HEK293 (cell line): ENCODE results near the gene GBX1.

Experiments
- CTCF ChIA-PET: fragments of 350-600 bp; formaldehyde crosslinking; extraction: SDS; loops from one replicate; lab custom pipeline; 2021; ENCODE audit warnings: antibody characterized with exemption; lab: Yijun Ruan, JAX
- POLR2A ChIA-PET: fragments of 300-600 bp; formaldehyde crosslinking; extraction: SDS; loops from one replicate; lab custom pipeline; 2020; ENCODE audit warnings: antibody characterized with exemption, inconsistent platforms; lab: Yijun Ruan, JAX
- H3K27ac ChIP-seq: fragments of 200-500 bp; sonication (Bioruptor generic); 2 replicates; pipeline ENCODE4 v1.5.1; 2014; ENCODE audit warnings: low read depth, low read length, control low read depth, inconsistent platforms; ENCODE audit errors: extremely low read depth
- H3K36me3 ChIP-seq, 2 experiments: fragments of 200-500 bp in 1 of 2; sonication (Bioruptor generic) in 1 of 2; 1 replicate in 1 of 2; 2 replicates in 1 of 2; pipeline ENCODE4 v1.5.1; 2014 to 2017; ENCODE audit warnings: inconsistent platforms in 2 of 2, low read length in 2 of 2; ENCODE audit not compliant: control insufficient read depth in 2 of 2, insufficient read depth in 1 of 2
- H3K4me1 ChIP-seq: fragments of 200-500 bp; sonication (Bioruptor generic); 2 replicates; pipeline ENCODE4 v1.5.1; 2014; ENCODE audit warnings: mild to moderate bottlenecking, low read length, inconsistent platforms; ENCODE audit not compliant: control insufficient read depth, insufficient read depth
- H3K4me3 ChIP-seq: 2 replicates; pipeline ENCODE4 v1.5.1; 2011; ENCODE audit warnings: low read depth, mild to moderate bottlenecking, control low read depth, low read length, moderate library complexity
- H3K9me3 ChIP-seq: fragments of 200-500 bp; sonication (Bioruptor generic); 2 replicates; pipeline ENCODE4 v1.5.1; 2014; ENCODE audit warnings: low read depth, low read length, inconsistent platforms; ENCODE audit not compliant: control insufficient read depth, insufficient read depth
- GLIS2 ChIP-seq: fragments of 450-650 bp; formaldehyde crosslinking; IDR thresholded peaks from 2 replicates; pipeline ENCODE4 v1.5.1; 2016; ENCODE audit warnings: missing biosample characterization, missing genetic modification characterization
- KLF9 ChIP-seq: fragments of 450-650 bp; formaldehyde crosslinking; IDR thresholded peaks from 2 replicates; pipeline ENCODE4 v1.5.1; 2016; ENCODE audit warnings: missing biosample characterization, missing genetic modification characterization, low read depth
- ZFP37 ChIP-seq: fragments of 450-650 bp; formaldehyde crosslinking; IDR thresholded peaks from 2 replicates; pipeline ENCODE4 v1.5.1; 2016; ENCODE audit warnings: missing biosample characterization, missing genetic modification characterization
- ZNF138 ChIP-seq: fragments of 450-650 bp; formaldehyde crosslinking; IDR thresholded peaks from 2 replicates; pipeline ENCODE4 v1.5.1; 2016; ENCODE audit warnings: missing biosample characterization, missing genetic modification characterization, borderline replicate concordance
- ZNF155 ChIP-seq: fragments of 450-650 bp; formaldehyde crosslinking; IDR thresholded peaks from 2 replicates; pipeline ENCODE4 v1.5.1; 2016; ENCODE audit warnings: missing biosample characterization, missing genetic modification characterization
- ZNF350 ChIP-seq: fragments of 450-650 bp; formaldehyde crosslinking; IDR thresholded peaks from 2 replicates; pipeline ENCODE4 v1.5.0; 2017; ENCODE audit warnings: missing biosample characterization, mild to moderate bottlenecking, missing genetic modification characterization
- ZNF366 ChIP-seq: fragments of 450-650 bp; formaldehyde crosslinking; conservative IDR thresholded peaks from 2 replicates; pipeline ENCODE4 v1.5.1; 2016; ENCODE audit warnings: missing biosample characterization, missing genetic modification characterization
- ZNF391 ChIP-seq: fragments of 450-650 bp; formaldehyde crosslinking; IDR thresholded peaks from 2 replicates; pipeline ENCODE4 v1.5.1; 2016; ENCODE audit warnings: low read depth, missing biosample characterization, missing genetic modification characterization, borderline replicate concordance
- ZNF843 ChIP-seq: fragments of 450-650 bp; formaldehyde crosslinking; IDR thresholded peaks from 2 replicates; pipeline ENCODE4 v1.5.1; 2016; ENCODE audit warnings: missing biosample characterization, missing genetic modification characterization
- TF ChIP-seq, protein P1 (sequence below): fragments of 450-650 bp; formaldehyde crosslinking; IDR thresholded peaks from 2 replicates; pipeline ENCODE4 v1.5.1; 2017; ENCODE audit warnings: missing biosample characterization, mild to moderate bottlenecking, missing genetic modification characterization, moderate library complexity
- TF ChIP-seq, protein P2 (sequence below): fragments of 450-650 bp; formaldehyde crosslinking; IDR thresholded peaks from 2 replicates; pipeline ENCODE4 v1.5.1; 2016; ENCODE audit warnings: missing biosample characterization, missing genetic modification characterization, borderline replicate concordance
- TF ChIP-seq, protein P3 (sequence below): fragments of 450-650 bp; formaldehyde crosslinking; IDR thresholded peaks from 2 replicates; pipeline ENCODE4 v1.5.1; 2016; ENCODE audit warnings: missing biosample characterization, missing genetic modification characterization
- TF ChIP-seq, protein P4 (sequence below): fragments of 450-650 bp; formaldehyde crosslinking; IDR thresholded peaks from 2 replicates; pipeline ENCODE4 v1.5.1; 2017; ENCODE audit warnings: missing biosample characterization, missing genetic modification characterization
- TF ChIP-seq, protein P5 (sequence below): fragments of 450-650 bp; formaldehyde crosslinking; IDR thresholded peaks from 2 replicates; pipeline ENCODE4 v1.5.0; 2017; ENCODE audit warnings: missing biosample characterization, missing genetic modification characterization, borderline replicate concordance
- TF ChIP-seq, protein P6 (sequence below): fragments of 450-650 bp; formaldehyde crosslinking; IDR thresholded peaks from 2 replicates; pipeline ENCODE4 v1.5.1; 2016; ENCODE audit warnings: missing biosample characterization, missing genetic modification characterization
- TF ChIP-seq, protein P7 (sequence below): fragments of 450-650 bp; IDR thresholded peaks from 2 replicates; pipeline ENCODE4 v1.5.1; 2018; ENCODE audit warnings: missing biosample characterization, mild to moderate bottlenecking, missing genetic modification characterization
- TF ChIP-seq, protein P8 (sequence below): fragments of 450-650 bp; IDR thresholded peaks from 2 replicates; pipeline ENCODE4 v1.5.1; 2018; ENCODE audit warnings: missing biosample characterization, missing genetic modification characterization

Gene GBX1

DNA sequence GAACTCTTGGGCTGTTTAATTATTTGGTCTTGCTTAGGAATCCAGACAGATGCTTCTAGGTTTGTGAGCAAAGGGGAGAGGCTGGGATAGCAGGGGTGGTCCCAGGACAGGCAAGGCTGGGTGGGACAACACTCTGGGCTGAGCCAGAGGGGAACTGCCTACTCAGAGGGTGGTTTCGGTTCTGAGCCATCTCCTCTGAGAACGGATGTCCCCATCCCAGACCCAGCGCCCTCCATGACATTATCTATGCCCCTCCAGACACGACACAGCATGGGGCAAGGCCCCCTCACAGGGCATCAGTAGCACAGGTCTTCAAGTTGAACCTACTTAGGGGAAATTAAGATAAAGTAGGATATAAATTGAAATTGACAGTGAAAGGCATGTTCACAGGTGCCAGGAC is 12.5 kb upstream of the GBX1 start:
- Histone ChIP-seq H3K4me3 (no peak overlapping the region), H3K36me3 (no peaks in the 10 kb centered on the region), H3K9me3 (no peaks in the 10 kb centered on the region), H3K4me1 (no peaks in the 10 kb centered on the region), H3K27ac (no peak overlapping the region)
- POLR2A ChIA-PET: no interaction called here
- TF ChIP-seq ZNF138 (tag by site-specific recombination) (no peak), KLF9 (tag by site-specific recombination) (no peak), ZNF155 (no peak), GLIS2 (tag by site-specific recombination) (no peak), ZFP37 (no peak), ZNF843 (no peak), ZNF391 (tag by site-specific recombination) (no peak), ZNF366 (no peak), ZNF350 (tag by site-specific recombination) (no peak)
- TF ChIP-seq, protein P1, sequence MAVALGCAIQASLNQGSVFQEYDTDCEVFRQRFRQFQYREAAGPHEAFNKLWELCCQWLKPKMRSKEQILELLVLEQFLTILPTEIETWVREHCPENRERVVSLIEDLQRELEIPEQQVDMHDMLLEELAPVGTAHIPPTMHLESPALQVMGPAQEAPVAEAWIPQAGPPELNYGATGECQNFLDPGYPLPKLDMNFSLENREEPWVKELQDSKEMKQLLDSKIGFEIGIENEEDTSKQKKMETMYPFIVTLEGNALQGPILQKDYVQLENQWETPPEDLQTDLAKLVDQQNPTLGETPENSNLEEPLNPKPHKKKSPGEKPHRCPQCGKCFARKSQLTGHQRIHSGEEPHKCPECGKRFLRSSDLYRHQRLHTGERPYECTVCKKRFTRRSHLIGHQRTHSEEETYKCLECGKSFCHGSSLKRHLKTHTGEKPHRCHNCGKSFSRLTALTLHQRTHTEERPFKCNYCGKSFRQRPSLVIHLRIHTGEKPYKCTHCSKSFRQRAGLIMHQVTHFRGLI (tag by site-specific recombination): no peak
- TF ChIP-seq, protein P2, sequence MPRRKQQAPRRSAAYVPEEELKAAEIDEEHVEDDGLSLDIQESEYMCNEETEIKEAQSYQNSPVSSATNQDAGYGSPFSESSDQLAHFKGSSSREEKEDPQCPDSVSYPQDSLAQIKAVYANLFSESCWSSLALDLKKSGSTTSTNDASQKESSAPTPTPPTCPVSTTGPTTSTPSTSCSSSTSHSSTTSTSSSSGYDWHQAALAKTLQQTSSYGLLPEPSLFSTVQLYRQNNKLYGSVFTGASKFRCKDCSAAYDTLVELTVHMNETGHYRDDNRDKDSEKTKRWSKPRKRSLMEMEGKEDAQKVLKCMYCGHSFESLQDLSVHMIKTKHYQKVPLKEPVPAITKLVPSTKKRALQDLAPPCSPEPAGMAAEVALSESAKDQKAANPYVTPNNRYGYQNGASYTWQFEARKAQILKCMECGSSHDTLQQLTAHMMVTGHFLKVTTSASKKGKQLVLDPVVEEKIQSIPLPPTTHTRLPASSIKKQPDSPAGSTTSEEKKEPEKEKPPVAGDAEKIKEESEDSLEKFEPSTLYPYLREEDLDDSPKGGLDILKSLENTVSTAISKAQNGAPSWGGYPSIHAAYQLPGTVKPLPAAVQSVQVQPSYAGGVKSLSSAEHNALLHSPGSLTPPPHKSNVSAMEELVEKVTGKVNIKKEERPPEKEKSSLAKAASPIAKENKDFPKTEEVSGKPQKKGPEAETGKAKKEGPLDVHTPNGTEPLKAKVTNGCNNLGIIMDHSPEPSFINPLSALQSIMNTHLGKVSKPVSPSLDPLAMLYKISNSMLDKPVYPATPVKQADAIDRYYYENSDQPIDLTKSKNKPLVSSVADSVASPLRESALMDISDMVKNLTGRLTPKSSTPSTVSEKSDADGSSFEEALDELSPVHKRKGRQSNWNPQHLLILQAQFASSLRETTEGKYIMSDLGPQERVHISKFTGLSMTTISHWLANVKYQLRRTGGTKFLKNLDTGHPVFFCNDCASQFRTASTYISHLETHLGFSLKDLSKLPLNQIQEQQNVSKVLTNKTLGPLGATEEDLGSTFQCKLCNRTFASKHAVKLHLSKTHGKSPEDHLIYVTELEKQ (tag by site-specific recombination): no peak
- TF ChIP-seq, protein P3, sequence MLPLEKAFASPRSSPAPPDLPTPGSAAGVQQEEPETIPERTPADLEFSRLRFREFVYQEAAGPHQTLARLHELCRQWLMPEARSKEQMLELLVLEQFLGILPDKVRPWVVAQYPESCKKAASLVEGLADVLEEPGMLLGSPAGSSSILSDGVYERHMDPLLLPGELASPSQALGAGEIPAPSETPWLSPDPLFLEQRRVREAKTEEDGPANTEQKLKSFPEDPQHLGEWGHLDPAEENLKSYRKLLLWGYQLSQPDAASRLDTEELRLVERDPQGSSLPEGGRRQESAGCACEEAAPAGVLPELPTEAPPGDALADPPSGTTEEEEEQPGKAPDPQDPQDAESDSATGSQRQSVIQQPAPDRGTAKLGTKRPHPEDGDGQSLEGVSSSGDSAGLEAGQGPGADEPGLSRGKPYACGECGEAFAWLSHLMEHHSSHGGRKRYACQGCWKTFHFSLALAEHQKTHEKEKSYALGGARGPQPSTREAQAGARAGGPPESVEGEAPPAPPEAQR: no peak
- TF ChIP-seq, protein P4, sequence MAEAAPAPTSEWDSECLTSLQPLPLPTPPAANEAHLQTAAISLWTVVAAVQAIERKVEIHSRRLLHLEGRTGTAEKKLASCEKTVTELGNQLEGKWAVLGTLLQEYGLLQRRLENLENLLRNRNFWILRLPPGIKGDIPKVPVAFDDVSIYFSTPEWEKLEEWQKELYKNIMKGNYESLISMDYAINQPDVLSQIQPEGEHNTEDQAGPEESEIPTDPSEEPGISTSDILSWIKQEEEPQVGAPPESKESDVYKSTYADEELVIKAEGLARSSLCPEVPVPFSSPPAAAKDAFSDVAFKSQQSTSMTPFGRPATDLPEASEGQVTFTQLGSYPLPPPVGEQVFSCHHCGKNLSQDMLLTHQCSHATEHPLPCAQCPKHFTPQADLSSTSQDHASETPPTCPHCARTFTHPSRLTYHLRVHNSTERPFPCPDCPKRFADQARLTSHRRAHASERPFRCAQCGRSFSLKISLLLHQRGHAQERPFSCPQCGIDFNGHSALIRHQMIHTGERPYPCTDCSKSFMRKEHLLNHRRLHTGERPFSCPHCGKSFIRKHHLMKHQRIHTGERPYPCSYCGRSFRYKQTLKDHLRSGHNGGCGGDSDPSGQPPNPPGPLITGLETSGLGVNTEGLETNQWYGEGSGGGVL (tag by site-specific recombination): no peak
- TF ChIP-seq, protein P5, sequence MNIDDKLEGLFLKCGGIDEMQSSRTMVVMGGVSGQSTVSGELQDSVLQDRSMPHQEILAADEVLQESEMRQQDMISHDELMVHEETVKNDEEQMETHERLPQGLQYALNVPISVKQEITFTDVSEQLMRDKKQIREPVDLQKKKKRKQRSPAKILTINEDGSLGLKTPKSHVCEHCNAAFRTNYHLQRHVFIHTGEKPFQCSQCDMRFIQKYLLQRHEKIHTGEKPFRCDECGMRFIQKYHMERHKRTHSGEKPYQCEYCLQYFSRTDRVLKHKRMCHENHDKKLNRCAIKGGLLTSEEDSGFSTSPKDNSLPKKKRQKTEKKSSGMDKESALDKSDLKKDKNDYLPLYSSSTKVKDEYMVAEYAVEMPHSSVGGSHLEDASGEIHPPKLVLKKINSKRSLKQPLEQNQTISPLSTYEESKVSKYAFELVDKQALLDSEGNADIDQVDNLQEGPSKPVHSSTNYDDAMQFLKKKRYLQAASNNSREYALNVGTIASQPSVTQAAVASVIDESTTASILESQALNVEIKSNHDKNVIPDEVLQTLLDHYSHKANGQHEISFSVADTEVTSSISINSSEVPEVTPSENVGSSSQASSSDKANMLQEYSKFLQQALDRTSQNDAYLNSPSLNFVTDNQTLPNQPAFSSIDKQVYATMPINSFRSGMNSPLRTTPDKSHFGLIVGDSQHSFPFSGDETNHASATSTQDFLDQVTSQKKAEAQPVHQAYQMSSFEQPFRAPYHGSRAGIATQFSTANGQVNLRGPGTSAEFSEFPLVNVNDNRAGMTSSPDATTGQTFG (tag by site-specific recombination): no peak
- TF ChIP-seq, protein P6, sequence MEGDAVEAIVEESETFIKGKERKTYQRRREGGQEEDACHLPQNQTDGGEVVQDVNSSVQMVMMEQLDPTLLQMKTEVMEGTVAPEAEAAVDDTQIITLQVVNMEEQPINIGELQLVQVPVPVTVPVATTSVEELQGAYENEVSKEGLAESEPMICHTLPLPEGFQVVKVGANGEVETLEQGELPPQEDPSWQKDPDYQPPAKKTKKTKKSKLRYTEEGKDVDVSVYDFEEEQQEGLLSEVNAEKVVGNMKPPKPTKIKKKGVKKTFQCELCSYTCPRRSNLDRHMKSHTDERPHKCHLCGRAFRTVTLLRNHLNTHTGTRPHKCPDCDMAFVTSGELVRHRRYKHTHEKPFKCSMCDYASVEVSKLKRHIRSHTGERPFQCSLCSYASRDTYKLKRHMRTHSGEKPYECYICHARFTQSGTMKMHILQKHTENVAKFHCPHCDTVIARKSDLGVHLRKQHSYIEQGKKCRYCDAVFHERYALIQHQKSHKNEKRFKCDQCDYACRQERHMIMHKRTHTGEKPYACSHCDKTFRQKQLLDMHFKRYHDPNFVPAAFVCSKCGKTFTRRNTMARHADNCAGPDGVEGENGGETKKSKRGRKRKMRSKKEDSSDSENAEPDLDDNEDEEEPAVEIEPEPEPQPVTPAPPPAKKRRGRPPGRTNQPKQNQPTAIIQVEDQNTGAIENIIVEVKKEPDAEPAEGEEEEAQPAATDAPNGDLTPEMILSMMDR (tag by site-specific recombination): no peak
- TF ChIP-seq, protein P7, sequence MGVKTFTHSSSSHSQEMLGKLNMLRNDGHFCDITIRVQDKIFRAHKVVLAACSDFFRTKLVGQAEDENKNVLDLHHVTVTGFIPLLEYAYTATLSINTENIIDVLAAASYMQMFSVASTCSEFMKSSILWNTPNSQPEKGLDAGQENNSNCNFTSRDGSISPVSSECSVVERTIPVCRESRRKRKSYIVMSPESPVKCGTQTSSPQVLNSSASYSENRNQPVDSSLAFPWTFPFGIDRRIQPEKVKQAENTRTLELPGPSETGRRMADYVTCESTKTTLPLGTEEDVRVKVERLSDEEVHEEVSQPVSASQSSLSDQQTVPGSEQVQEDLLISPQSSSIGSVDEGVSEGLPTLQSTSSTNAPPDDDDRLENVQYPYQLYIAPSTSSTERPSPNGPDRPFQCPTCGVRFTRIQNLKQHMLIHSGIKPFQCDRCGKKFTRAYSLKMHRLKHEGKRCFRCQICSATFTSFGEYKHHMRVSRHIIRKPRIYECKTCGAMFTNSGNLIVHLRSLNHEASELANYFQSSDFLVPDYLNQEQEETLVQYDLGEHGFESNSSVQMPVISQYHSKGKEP (tag by site-specific recombination): no peak
- TF ChIP-seq, protein P8, sequence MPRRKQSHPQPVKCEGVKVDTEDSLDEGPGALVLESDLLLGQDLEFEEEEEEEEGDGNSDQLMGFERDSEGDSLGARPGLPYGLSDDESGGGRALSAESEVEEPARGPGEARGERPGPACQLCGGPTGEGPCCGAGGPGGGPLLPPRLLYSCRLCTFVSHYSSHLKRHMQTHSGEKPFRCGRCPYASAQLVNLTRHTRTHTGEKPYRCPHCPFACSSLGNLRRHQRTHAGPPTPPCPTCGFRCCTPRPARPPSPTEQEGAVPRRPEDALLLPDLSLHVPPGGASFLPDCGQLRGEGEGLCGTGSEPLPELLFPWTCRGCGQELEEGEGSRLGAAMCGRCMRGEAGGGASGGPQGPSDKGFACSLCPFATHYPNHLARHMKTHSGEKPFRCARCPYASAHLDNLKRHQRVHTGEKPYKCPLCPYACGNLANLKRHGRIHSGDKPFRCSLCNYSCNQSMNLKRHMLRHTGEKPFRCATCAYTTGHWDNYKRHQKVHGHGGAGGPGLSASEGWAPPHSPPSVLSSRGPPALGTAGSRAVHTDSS (tag by site-specific recombination): no peak
- CTCF ChIA-PET: interaction anchor here (1.7 kb wide), 1 partner anchor 12 kb away, joined by 5 read pairs; no protein-coding TSS in a partner anchor
